ENCODE measurements around the gene NSMCE3. TPM values are rescaled to one million over a fixed set of nuclear protein-coding genes. Genes with fewer than 3 reads are reported as not detected.

NSMCE3 gene
- total RNA-seq, 1 donor from 2014 or later: 9.2 TPM

DNA sequence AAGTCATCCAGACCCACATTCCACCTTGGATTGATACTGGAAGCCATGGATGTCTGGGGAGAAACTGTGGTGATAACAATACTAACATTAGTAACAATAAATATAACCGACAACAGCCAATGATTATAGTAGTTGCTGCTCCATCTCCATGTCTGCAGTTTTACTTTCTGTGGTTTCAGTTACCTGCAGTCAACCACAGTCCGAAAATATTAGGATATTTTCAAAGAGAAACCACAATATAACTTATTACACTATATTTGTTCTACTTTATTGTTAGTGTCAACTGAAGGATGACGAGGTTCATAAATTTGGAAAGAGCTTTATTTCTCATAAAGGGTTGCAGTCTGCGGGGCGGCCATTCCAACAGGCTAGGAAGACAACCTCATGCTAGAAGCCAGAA lies 2.6 kb upstream of the NSMCE3 start:
- Mint-ChIP-seq H3K27ac (ENCODE audit: unreplicated experiment) (no peak overlapping the region), H3K4me3 (ENCODE audit: unreplicated experiment) (no peak overlapping the region), H3K4me1 (ENCODE audit: low read depth) (peaks cover 29% of the 10 kb centered on the region), H3K36me3 (ENCODE audit: low read depth) (no peaks in the 10 kb centered on the region), H3K27me3 (ENCODE audit: low read depth) (no peaks in the 10 kb centered on the region), H3K9me3 (ENCODE audit: low read depth) (no peaks in the 10 kb centered on the region)
- TF ChIP-seq, protein P1, sequence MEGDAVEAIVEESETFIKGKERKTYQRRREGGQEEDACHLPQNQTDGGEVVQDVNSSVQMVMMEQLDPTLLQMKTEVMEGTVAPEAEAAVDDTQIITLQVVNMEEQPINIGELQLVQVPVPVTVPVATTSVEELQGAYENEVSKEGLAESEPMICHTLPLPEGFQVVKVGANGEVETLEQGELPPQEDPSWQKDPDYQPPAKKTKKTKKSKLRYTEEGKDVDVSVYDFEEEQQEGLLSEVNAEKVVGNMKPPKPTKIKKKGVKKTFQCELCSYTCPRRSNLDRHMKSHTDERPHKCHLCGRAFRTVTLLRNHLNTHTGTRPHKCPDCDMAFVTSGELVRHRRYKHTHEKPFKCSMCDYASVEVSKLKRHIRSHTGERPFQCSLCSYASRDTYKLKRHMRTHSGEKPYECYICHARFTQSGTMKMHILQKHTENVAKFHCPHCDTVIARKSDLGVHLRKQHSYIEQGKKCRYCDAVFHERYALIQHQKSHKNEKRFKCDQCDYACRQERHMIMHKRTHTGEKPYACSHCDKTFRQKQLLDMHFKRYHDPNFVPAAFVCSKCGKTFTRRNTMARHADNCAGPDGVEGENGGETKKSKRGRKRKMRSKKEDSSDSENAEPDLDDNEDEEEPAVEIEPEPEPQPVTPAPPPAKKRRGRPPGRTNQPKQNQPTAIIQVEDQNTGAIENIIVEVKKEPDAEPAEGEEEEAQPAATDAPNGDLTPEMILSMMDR (IDR thresholded peaks at IDR 0.05): no peak
- DNase-seq (ENCODE audit: low spot score): no peak

DNA sequence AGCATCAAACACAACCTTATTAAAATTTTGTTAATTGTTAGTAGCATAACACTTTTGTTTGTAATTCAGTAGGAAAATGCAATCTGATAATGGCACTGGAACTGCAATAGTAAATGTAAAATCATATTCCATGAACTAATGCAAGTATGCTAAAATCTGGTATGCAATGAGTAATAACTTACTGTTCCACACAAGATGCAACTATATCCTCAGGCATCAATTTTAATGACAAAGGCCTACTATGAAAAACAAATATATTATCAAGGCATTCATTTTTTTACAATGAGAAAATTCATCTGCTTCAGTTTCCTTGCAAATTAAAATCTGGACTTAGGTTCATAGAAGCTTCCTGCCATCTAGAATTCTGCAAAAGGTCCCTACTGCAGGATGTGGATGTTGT lies 1.4 kb upstream of the NSMCE3 start:
- Mint-ChIP-seq H3K4me3 (ENCODE audit: unreplicated experiment) (no peak overlapping the region), H3K4me1 (ENCODE audit: low read depth) (peaks cover 37% of the 10 kb centered on the region), H3K9me3 (ENCODE audit: low read depth) (no peaks in the 10 kb centered on the region), H3K27me3 (ENCODE audit: low read depth) (no peaks in the 10 kb centered on the region), H3K36me3 (ENCODE audit: low read depth) (no peaks in the 10 kb centered on the region), H3K27ac (ENCODE audit: unreplicated experiment) (no peak overlapping the region)
- no peak for DNase-seq (ENCODE audit: low spot score)
- TF ChIP-seq, protein P1 (IDR thresholded peaks at IDR 0.05): no peak

DNA sequence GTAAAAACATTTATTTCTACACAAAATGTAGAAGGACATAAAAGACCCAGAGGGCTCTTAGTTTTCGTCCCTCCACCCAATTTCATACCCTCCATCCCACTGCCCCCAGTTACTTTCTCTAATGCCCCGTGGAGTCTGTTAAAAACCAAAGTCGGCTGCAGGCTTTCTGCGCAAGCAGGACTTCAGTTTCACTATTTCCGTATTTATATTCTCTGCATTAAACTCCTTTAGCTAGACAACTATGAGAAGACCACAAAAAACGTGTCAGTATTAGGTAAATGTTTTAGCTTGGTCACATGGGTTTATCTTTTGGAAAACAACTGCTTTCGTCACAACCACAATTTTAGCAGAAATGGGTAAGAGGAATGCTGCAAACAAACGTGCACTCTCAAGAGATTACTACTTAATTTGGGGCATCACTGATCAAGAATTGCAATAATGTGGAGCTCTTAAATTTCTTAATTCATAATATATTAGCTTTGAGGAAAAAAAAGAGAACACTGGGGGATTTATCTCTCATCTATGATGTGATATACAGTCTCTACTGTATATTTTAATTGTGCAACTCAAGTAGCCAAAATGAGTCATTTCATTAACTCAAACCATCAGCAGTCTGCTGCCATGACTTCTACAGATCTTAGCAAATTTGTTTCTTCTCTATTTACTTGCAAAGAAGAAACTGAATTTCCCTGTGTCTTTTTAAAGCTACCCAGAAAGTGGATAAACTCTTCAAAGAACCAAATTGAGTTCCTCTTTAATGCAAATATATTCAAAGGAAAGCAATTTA lies 740 bp upstream of the NSMCE3 start:
- DNase-seq (ENCODE audit: low spot score): no peak
- Mint-ChIP-seq H3K4me1 (ENCODE audit: low read depth) (peaks cover 39% of the 10 kb centered on the region), H3K36me3 (ENCODE audit: low read depth) (no peaks in the 10 kb centered on the region), H3K27me3 (ENCODE audit: low read depth) (no peaks in the 10 kb centered on the region), H3K27ac (ENCODE audit: unreplicated experiment) (peak overlapping the region; percentile 96), H3K9me3 (ENCODE audit: low read depth) (no peaks in the 10 kb centered on the region), H3K4me3 (ENCODE audit: unreplicated experiment) (peak overlapping the region; percentile 90)
- TF ChIP-seq, protein P1 (IDR thresholded peaks at IDR 0.05): no peak

DNA sequence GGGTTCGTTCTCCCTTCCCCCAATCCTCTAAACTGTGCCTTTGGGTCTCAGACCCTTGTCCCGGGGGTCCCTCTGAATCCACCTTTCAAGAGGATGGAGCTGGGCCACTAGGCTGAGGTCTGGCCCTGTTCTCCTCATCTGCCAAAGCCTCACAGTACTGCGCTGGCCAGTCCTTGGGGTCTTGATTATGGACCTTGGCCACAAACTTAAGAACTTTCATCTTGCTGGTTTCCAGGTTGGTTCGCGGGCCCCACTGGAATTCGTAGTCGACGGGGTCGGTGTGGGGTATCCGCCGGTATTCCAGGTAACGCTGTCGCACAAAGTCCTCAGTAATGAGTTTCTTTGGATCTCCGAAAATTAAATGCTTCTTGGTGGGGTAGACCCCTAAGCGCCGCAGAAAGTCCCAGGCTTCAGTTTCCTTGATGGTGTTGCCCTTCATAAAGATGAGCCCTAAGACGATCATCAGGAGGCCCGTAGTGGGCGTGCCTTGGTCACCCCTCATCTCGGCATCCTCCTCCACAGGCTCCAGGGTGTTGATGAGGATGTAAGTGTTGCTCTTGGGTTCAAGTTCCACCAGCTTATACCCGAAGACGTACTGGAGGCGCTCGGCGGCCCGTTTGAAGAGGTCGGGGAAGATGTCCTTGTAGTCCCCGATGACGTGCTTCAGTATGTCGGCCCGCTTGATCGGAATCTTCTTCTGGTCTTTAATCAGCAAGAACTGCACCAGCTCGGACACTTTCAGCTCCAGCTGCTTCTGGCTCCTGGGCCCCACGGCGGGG lies 727 bp downstream of the NSMCE3 start:
- H3K27ac Mint-ChIP-seq (ENCODE audit: unreplicated experiment): peak overlapping the region; percentile 91
- TF ChIP-seq, protein P1 (IDR thresholded peaks at IDR 0.05): no peak
- DNase-seq (ENCODE audit: low spot score): no peak
- peaks cover 39% of the 10 kb centered on the region for H3K4me1 Mint-ChIP-seq (ENCODE audit: low read depth)
- peak overlapping the region; percentile 95 for H3K4me3 Mint-ChIP-seq (ENCODE audit: unreplicated experiment)
- H3K27me3 Mint-ChIP-seq (ENCODE audit: low read depth): no peaks in the 10 kb centered on the region
- H3K36me3 Mint-ChIP-seq (ENCODE audit: low read depth): no peaks in the 10 kb centered on the region
- no peaks in the 10 kb centered on the region for H3K9me3 Mint-ChIP-seq (ENCODE audit: low read depth)

DNA sequence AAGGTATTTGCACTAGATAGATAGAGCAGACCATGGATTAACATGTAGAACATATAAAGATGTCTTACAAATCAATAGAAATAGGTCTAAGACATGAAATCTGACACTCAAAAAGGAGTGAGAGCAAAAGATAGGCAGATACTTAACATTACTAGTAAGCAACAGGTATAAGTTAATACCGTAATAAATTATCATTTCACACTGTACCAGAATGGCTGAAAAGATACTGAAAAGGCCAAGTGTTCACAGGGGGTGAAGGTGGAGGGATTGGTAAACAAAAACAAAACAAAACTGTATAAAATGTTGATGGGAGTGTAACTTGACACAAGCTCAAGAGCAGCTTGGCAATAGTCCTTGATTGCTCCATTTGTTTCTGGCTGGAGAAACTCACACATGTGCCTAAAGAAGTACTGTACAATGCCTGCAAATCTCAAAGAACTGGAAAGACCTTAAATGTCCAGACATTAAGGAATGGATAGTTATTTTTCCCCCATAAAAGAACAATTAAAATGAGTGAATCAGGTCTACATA lies 3.5 kb downstream of the NSMCE3 start:
- no peak for DNase-seq (ENCODE audit: low spot score)
- Mint-ChIP-seq H3K36me3 (ENCODE audit: low read depth) (no peaks in the 10 kb centered on the region), H3K27ac (ENCODE audit: unreplicated experiment) (no peak overlapping the region), H3K27me3 (ENCODE audit: low read depth) (no peaks in the 10 kb centered on the region), H3K4me1 (ENCODE audit: low read depth) (peaks cover 39% of the 10 kb centered on the region), H3K9me3 (ENCODE audit: low read depth) (no peaks in the 10 kb centered on the region), H3K4me3 (ENCODE audit: unreplicated experiment) (no peak overlapping the region)
- TF ChIP-seq, protein P1 (IDR thresholded peaks at IDR 0.05): no peak

Data from chondrocyte (in vitro differentiated cells).